K562 (cell line): ENCODE results near the gene SYNPR. TPM values are rescaled to one million over a fixed set of nuclear protein-coding genes. Genes with fewer than 3 reads are reported as not detected.
"Not testable (repeated sequence)": the region's sequence is repeated elsewhere in the genome, so short reads cannot be mapped to it uniquely, and the experiment has no call there.

Source experiments
- ATAC-seq: fragments of 200-7000 bp; cut with Tn5 transposase; 3 replicates; pipeline ENCODE4 v1.9.1; 2020; ENCODE audit warnings: moderate library complexity
- BruUV-seq: library from RNA; stranded (reverse); fragments of 400-500 nt; replicated peaks from 2 replicates; lab custom pipeline; 2021; lab: Mats Ljungman, UMichigan
- CTCF ChIA-PET: fragments of 300-600 bp; formaldehyde crosslinking; extraction: SDS; loops from one replicate; lab custom pipeline; 2021; ENCODE audit warnings: low intra/inter-chr PET ratio; lab: Yijun Ruan, JAX
- POLR2A ChIA-PET: fragments of 300-600, 350-650 bp; sonication (Branson Sonifier 250); formaldehyde crosslinking; extraction: SDS; loops from one replicate; lab custom pipeline; 2021; ENCODE audit warnings: antibody characterized with exemption, inconsistent platforms; lab: Yijun Ruan, JAX
- DNase-seq, 4 experiments: peaks; one replicate each; pipeline versions ENCODE4 v3.0.0 to v3.0.0-alpha.2; 2011 to 2018; ENCODE audit warnings: low spot score in 3 of 4, mixed read lengths in 3 of 4; ENCODE audit errors: extremely low read depth in 1 of 4
- FAIRE-seq: peaks from 2 replicates; lab custom pipeline; 2011; peaks lifted over from hg19 to GRCh38; lab: Jason Lieb, UNC
- H2AFZ ChIP-seq: 2 replicates; pipeline ENCODE4 v1.6.0; 2011; ENCODE audit warnings: low read depth, low read length, control low read depth, inconsistent platforms
- H3K27ac ChIP-seq: fragments of 200-600 bp; 3 replicates; pipeline ENCODE4 v1.8.0; 2011; ENCODE audit warnings: low read depth, mild to moderate bottlenecking, control low read depth, inconsistent platforms, low read length, moderate library complexity, mixed read lengths; ENCODE audit errors: extremely low read depth
- H3K27me3 ChIP-seq, 2 experiments: fragments of 300-600 bp in 1 of 2; 2 replicates in 1 of 2; 3 replicates in 1 of 2; pipeline versions ENCODE4 v1.6.0 to v1.8.0; 2011; ENCODE audit warnings: inconsistent platforms in 2 of 2, low read length in 2 of 2, mild to moderate bottlenecking in 1 of 2, mixed read lengths in 1 of 2, moderate library complexity in 1 of 2; ENCODE audit not compliant: control insufficient read depth in 2 of 2, insufficient read depth in 2 of 2
- H3K36me3 ChIP-seq: fragments of 300-600 bp; 3 replicates; pipeline ENCODE4 v1.8.0; 2011; ENCODE audit warnings: mild to moderate bottlenecking, low read length, inconsistent platforms; ENCODE audit not compliant: control insufficient read depth, insufficient read depth
- H3K4me1 ChIP-seq, 2 experiments: fragments of 200-600 bp in 1 of 2; replicated peaks in 1 of 2; 2 replicates in 1 of 2; 3 replicates in 1 of 2; pipeline versions ENCODE4 v1.5.1 to v1.8.0; 2011; ENCODE audit warnings: inconsistent platforms in 2 of 2, low read length in 2 of 2, mild to moderate bottlenecking in 1 of 2, mixed read lengths in 1 of 2, moderate library complexity in 1 of 2; ENCODE audit not compliant: control insufficient read depth in 2 of 2, insufficient read depth in 2 of 2
- H3K4me2 ChIP-seq: 2 replicates; pipeline ENCODE4 v1.6.1; 2011; ENCODE audit warnings: low read length, control low read depth, inconsistent platforms, mixed read lengths; ENCODE audit not compliant: insufficient read depth
- H3K4me3 ChIP-seq: fragments of 200-600 bp; sonication (generic), shearing (Covaris generic); 2 replicates; pipeline ENCODE4 v1.5.1; 2016; ENCODE audit warnings: control low read depth, inconsistent platforms
- H3K79me2 ChIP-seq: fragments of 200-600 bp; 3 replicates; pipeline ENCODE4 v1.8.0; 2011; ENCODE audit warnings: low read length, inconsistent platforms; ENCODE audit not compliant: control insufficient read depth, insufficient read depth
- H3K9ac ChIP-seq, 2 experiments: 2 replicates each; pipeline versions ENCODE4 v1.6.0 to v1.6.1; 2011; ENCODE audit warnings: low read depth in 2 of 2, low read length in 2 of 2, control low read depth in 1 of 2, inconsistent platforms in 1 of 2, mild to moderate bottlenecking in 1 of 2, mixed read lengths in 1 of 2; ENCODE audit not compliant: insufficient read depth in 1 of 2
- H3K9me1 ChIP-seq: one replicate; pipeline ENCODE4 v1.6.0; 2011; ENCODE audit warnings: inconsistent platforms, mild to moderate bottlenecking, low read length, moderate library complexity; ENCODE audit not compliant: control insufficient read depth, insufficient read depth
- H3K9me3 ChIP-seq: replicated peaks from 2 replicates; pipeline ENCODE4 v1.5.1; 2011; ENCODE audit warnings: low read depth, low read length, inconsistent platforms; ENCODE audit not compliant: control insufficient read depth, insufficient read depth
- H4K20me1 ChIP-seq: replicated peaks from 2 replicates; pipeline ENCODE4 v1.6.1; 2011; ENCODE audit warnings: low read length, inconsistent platforms, mixed read lengths; ENCODE audit not compliant: control insufficient read depth, insufficient read depth
- ZNF316 ChIP-seq: fragments of 450-650 bp; IDR thresholded peaks from 2 replicates; pipeline ENCODE4 v1.6.1; 2016
- ZNF586 ChIP-seq: fragments of 450-650 bp; formaldehyde crosslinking; conservative IDR thresholded peaks from 2 replicates; pipeline ENCODE4 v1.4.0; 2020; ENCODE audit warnings: mild to moderate bottlenecking, moderate library complexity
- WGBS: fragments of 100-300 bp; shearing (Covaris generic); methylation state at CpG from one replicate; pipeline ENCODE4 v1.1.6; 2016; ENCODE audit warnings: low coverage, mixed read lengths; ENCODE audit not compliant: insufficient coverage; ENCODE audit errors: missing lambda C conversion rate; 5-methylcytosine and 5-hydroxymethylcytosine counted together
- in situ Hi-C: fragments of 300-500 bp; cut with MboI; formaldehyde crosslinking; loops from 4 replicates; pipeline ENCODE4 v1.15.0; 2018; ENCODE audit warnings: inconsistent platforms, mixed read lengths
- intact Hi-C: fragments of 100-400 bp; cut with micrococcal nuclease; formaldehyde crosslinking; loops from 2 replicates; pipeline ENCODE4 v1.14.2; 2022
- polyA plus RNA-seq, 8 experiments: library from polyadenylated mRNA; depleted of rRNA in 4 of 8; stranded (reverse) in 5 of 8; unstranded in 3 of 8; fragments of >200 nt; fragmentation: Nextera tagmentation in 2 of 8; fragmentation: Illumina TruSeq in 1 of 8; extraction: Ambion mirVana in 2 of 8; extraction: Trizol in 1 of 8; gene quantifications; 2 replicates each; pipeline versions ENCODE4 v1.2.1 to v1.2.3, GENCODE V29; 2011 to 2014; ENCODE audit warnings: inconsistent platforms in 1 of 8, missing spikeins in 1 of 8
- total RNA-seq, 7 experiments: library from RNA; depleted of rRNA in 6 of 7; stranded (reverse); fragments of >200 nt in 6 of 7; fragmentation: Illumina TruSeq in 2 of 7; extraction: Trizol in 2 of 7; gene quantifications; 2 replicates each; pipeline versions ENCODE4 v1.2.1 to v1.2.3, GENCODE V29; 2011 to 2021; ENCODE audit warnings: low replicate concordance in 1 of 7
- TF ChIP-seq, protein P1 (sequence below), 3 experiments: fragments of 200-800 bp in 1 of 3; fragments of 250-450 bp in 1 of 3; fragments of 450-650 bp in 1 of 3; sonication (Bioruptor Pico) in 1 of 3; sonication (Bioruptor generic) in 1 of 3; formaldehyde crosslinking in 1 of 3; IDR thresholded peaks; 2 replicates each; pipeline versions ENCODE4 v1.6.1 to v1.8.0; 2016 to 2022; ENCODE audit warnings: mild to moderate bottlenecking in 2 of 3, missing genetic modification characterization in 2 of 3, missing compliant biosample characterization in 1 of 3, moderate library complexity in 1 of 3

SYNPR gene
- total and polyA plus RNA-seq, 9 of the 15 experiments (the other 6 are each of a cell fraction or from before 2014, with no cell fraction given) = not detected

DNA sequence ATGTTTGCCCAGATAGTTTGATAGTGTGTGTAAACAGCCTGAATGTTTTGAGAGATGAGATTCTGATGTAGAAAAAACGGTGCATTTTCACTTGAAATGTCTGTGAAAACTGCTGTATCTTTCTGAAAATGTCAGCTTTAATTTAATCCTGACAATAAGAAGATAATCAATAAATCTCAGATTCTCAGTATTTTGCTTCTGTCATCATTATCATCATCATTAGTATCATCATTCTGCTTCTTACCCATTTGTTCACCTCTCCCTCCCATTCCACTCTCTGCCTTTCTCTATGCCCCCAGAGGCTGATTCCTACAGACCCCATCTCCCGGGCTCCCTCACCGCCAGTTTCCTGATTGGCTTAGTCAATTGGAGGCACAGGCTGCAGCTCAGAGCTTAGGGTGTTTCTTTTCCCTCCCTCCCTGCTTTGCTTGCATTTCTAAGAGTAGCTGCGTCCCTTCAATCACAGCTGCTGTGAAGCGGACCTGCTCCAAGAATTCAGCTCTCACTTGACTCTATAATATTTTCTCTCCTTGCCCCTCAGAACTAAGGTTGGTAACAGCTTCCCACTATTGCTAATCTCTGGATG is 366.2 kb downstream of the SYNPR start:
- Histone ChIP-seq H3K27ac (no peak overlapping the region), H4K20me1 (no peaks in the 10 kb centered on the region), H3K9me3 (no peaks in the 10 kb centered on the region), H3K4me1 (no peaks in the 10 kb centered on the region), H3K27me3 (no peaks in the 10 kb centered on the region), H2AFZ (no peak overlapping the region), H3K4me3 (no peak overlapping the region), H3K79me2 (no peaks in the 10 kb centered on the region), H3K9me1 (no peaks in the 10 kb centered on the region), H3K9ac (no peak overlapping the region), H3K36me3 (no peaks in the 10 kb centered on the region), H3K4me2 (no peak overlapping the region)
- intact Hi-C loops (no loop called here), in situ Hi-C loops (no loop called here)
- ChIA-PET POLR2A (no interaction called here), CTCF (no interaction called here)
- TF ChIP-seq ZNF316 (0 out of 2 replicates have a peak, but pooled peaks have one; percentile 13), ZNF586 (no peak)
- WGBS = 0% methylated on average over 5 of the region's 5 CpGs
- FAIRE-seq (no peak), DNase-seq (no peak), ATAC-seq (no peak)
- BruUV-seq = no TSS peak

DNA sequence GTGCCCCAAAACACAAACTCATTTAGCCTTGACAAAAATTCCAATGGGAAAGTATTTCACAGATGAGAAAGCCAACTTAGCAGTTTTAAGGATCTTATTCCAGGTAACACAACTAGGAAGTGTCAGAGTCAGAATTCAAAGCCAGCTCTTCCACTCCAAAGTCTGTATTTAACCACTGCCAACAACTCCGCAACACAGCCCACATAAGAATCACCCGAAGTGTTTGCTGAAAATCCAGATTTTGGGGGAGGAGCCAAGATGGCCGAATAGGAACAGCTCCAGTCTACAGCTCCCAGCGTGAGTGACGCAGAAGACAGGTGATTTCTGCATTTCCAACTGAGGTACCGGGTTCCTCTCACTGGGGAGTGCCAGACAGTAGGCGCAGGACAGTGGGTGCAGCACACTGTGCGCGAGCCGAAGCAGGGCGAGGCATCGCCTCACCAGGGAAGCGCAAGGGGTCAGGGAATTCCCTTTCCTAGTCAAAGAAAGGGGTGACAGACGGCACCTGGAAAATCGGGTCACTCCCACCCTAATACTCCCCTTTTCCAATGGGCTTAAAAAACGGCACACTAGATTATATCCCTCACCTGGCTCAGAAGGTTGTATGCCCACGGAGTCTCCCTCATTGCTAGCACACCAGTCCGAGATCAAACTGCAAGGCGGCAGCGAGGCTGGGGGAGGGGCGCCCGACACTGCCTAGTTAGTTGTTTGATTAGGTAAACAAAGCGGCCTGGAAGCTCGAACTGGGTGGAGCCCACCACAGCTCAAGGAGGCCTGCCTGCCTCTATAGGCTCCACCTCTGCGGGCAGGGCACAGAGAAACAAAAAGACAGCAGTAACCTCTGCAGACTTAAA is 367.0 kb downstream of the SYNPR start:
- H3K4me2 ChIP-seq, H3K79me2 ChIP-seq, H3K4me3 ChIP-seq, H3K9me1 ChIP-seq, DNase-seq, BruUV-seq, POLR2A ChIA-PET, H3K36me3 ChIP-seq, H3K9me3 ChIP-seq, ATAC-seq, H3K27me3 ChIP-seq, H3K9ac ChIP-seq, FAIRE-seq, intact Hi-C loops, H3K4me1 ChIP-seq, H2AFZ ChIP-seq, H3K27ac ChIP-seq, in situ Hi-C loops, H4K20me1 ChIP-seq, CTCF ChIA-PET: not testable (repeated sequence)
- under 1% methylated on average over 17 of the region's 25 CpGs for WGBS
- TF ChIP-seq, protein P1, sequence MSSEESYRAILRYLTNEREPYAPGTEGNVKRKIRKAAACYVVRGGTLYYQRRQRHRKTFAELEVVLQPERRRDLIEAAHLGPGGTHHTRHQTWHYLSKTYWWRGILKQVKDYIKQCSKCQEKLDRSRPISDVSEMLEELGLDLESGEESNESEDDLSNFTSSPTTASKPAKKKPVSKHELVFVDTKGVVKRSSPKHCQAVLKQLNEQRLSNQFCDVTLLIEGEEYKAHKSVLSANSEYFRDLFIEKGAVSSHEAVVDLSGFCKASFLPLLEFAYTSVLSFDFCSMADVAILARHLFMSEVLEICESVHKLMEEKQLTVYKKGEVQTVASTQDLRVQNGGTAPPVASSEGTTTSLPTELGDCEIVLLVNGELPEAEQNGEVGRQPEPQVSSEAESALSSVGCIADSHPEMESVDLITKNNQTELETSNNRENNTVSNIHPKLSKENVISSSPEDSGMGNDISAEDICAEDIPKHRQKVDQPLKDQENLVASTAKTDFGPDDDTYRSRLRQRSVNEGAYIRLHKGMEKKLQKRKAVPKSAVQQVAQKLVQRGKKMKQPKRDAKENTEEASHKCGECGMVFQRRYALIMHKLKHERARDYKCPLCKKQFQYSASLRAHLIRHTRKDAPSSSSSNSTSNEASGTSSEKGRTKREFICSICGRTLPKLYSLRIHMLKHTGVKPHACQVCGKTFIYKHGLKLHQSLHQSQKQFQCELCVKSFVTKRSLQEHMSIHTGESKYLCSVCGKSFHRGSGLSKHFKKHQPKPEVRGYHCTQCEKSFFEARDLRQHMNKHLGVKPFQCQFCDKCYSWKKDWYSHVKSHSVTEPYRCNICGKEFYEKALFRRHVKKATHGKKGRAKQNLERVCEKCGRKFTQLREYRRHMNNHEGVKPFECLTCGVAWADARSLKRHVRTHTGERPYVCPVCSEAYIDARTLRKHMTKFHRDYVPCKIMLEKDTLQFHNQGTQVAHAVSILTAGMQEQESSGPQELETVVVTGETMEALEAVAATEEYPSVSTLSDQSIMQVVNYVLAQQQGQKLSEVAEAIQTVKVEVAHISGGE (CRISPR knock-in tag; IDR thresholded peaks at IDR 0.05) = peak in 1 of 3 experiments; percentile 15; a peak in 2 of 6 replicates
